Measurements from ENCODE around the gene PRSS33. TPM values are rescaled to one million over a fixed set of nuclear protein-coding genes. Genes with fewer than 3 reads are reported as not detected.

PRSS33 gene
- total and polyA plus RNA-seq, 2 of the 8 experiments (the other 6 are each of a cell fraction or from before 2014, with no cell fraction given), result 0.09 TPM; not detected in 1

DNA sequence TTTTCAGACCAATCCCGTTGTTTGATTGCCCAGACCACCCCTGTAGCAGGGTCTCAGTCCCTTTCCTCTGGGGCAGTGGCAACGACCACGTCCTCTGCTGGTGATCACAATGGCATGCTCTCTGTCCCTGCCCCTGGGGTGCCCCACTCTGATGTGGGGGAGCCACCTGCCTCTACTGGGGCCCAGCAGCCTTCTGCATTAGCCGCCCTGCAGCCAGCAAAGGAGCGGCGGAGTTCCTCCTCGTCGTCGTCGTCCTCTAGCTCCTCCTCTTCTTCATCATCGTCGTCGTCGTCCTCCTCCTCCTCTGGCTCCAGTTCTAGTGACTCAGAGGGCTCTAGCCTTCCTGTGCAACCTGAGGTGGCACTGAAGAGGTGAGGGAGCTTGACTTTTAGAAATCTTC, 19.5 kb downstream of the PRSS33 start:
- WGBS, 2 experiments (ENCODE audit: extremely low coverage in 1 of 2, insufficient coverage in 1 of 2, insufficient read length in 1 of 2, insufficient replicate concordance in 2 of 2, low coverage in 1 of 2, low lambda C conversion rate in 2 of 2, missing lambda C conversion rate in 1 of 2), result 92 to 100% methylated on average over 6 to 14 of the region's 14 CpGs
- Histone ChIP-seq H2AFZ (ENCODE audit: low read length) (no peak overlapping the region), H3K79me2 (ENCODE audit: control insufficient read depth in 1 of 2, insufficient read depth in 2 of 2, low read length in 2 of 2) (peaks cover 4 to 58% of the 10 kb centered on the region in 2 experiments; a peak in 3 of 4 replicates), H3K27me3 (replicated peaks in 1 of 4; ENCODE audit: control insufficient read depth in 3 of 4, extremely low read depth in 1 of 4, insufficient read depth in 3 of 4, low read length in 3 of 4) (no peaks in the 10 kb centered on the region), H3K36me3 (ENCODE audit: control insufficient read depth in 2 of 4, insufficient read depth in 4 of 4, low read length in 3 of 4) (peaks cover 69 to 92% (median 87%) of the 10 kb centered on the region in 4 experiments), H3K23me2 (ENCODE audit: low read depth, low read length) (no peaks in the 10 kb centered on the region), H3K4me3 (ENCODE audit: extremely low read depth in 1 of 4, insufficient read depth in 2 of 4, low read depth in 3 of 4, low read length in 4 of 4) (no peak overlapping the region), H3K79me1 (ENCODE audit: low read depth, low read length) (peaks cover 6% of the 10 kb centered on the region), H2BK120ac (replicated peaks; ENCODE audit: low read depth, low read length) (no peak overlapping the region), H3K9ac (replicated peaks in 1 of 4; ENCODE audit: extremely low read depth in 1 of 4, low read depth in 3 of 4, low read length in 3 of 4) (no peak overlapping the region), H3K4me1 (replicated peaks in 1 of 4; ENCODE audit: control insufficient read depth in 3 of 4, insufficient read depth in 4 of 4, low read length in 3 of 4) (peaks cover 0 to 3% (median under 1%) of the 10 kb centered on the region in 4 experiments; a peak in 3 of 7 replicates), H3K18ac (ENCODE audit: extremely low read depth, low read length) (no peak overlapping the region), H4K5ac (ENCODE audit: insufficient read length, low read depth, low read length) (no peak overlapping the region), H4K8ac (ENCODE audit: extremely low read depth, insufficient read depth, low read length) (0 out of 2 replicates have a peak overlapping the region, but pooled peaks have one; percentile 15), H2BK15ac (ENCODE audit: low read length) (no peak overlapping the region), H4K20me1 (replicated peaks in 1 of 2; ENCODE audit: control insufficient read depth in 1 of 2, insufficient read depth in 2 of 2, low read length in 2 of 2) (peaks cover 29 to 43% of the 10 kb centered on the region in 2 experiments), H3K4ac (replicated peaks; ENCODE audit: insufficient read length, low read depth, low read length) (no peak overlapping the region), H3K23ac (ENCODE audit: insufficient read length) (no peak overlapping the region), H2BK5ac (ENCODE audit: low read depth, low read length) (peak overlapping the region; percentile 68; the same call in 1 of the 2 replicates), H3K27ac (ENCODE audit: low read depth, low read length) (no peak overlapping the region), H2BK12ac (ENCODE audit: low read depth, low read length) (no peak overlapping the region), H3K4me2 (ENCODE audit: insufficient read depth in 1 of 2, low read depth in 2 of 2, low read length in 2 of 2) (no peak overlapping the region), H2AK5ac (ENCODE audit: low read depth, low read length) (no peak overlapping the region), H2BK20ac (ENCODE audit: low read length) (no peak overlapping the region), H3K56ac (replicated peaks; ENCODE audit: insufficient read length, low read depth, low read length) (no peak overlapping the region), H4K91ac (replicated peaks; ENCODE audit: insufficient read length, low read length) (no peak overlapping the region), H3K9me3 (ENCODE audit: insufficient read depth in 2 of 2, low read depth in 1 of 2, low read length in 1 of 2) (peaks cover 0 to 11% of the 10 kb centered on the region in 2 experiments; a peak in 2 of 4 replicates), H3K14ac (ENCODE audit: insufficient read length) (no peak overlapping the region)
- ChIA-PET POLR2A (ENCODE audit: partially characterized antibody) (interaction anchor here (0.6 to 6.9 kb wide), 10 partner anchors 8 to 286 kb away, joined by 3 to 140 read pairs (median 4); partner anchors contain the start of genes ELOB and SRRM2), CTCF (ENCODE audit: partially characterized antibody) (interaction anchor here (0.5 kb wide), 1 partner anchor 214 kb away, joined by 4 read pairs; no protein-coding TSS in a partner anchor)
- no peak for DNase-seq (ENCODE audit: low read depth in 1 of 2, low spot score in 2 of 2)
- no peak for TF ChIP-seq PHF8 (conservative IDR thresholded peaks at IDR 0.05; ENCODE audit: low read depth, low read length)
- TF ChIP-seq, protein P1, sequence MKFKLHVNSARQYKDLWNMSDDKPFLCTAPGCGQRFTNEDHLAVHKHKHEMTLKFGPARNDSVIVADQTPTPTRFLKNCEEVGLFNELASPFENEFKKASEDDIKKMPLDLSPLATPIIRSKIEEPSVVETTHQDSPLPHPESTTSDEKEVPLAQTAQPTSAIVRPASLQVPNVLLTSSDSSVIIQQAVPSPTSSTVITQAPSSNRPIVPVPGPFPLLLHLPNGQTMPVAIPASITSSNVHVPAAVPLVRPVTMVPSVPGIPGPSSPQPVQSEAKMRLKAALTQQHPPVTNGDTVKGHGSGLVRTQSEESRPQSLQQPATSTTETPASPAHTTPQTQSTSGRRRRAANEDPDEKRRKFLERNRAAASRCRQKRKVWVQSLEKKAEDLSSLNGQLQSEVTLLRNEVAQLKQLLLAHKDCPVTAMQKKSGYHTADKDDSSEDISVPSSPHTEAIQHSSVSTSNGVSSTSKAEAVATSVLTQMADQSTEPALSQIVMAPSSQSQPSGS (IDR thresholded peaks at IDR 0.05; ENCODE audit: low read length), result no peak
- no peak for TF ChIP-seq BCL11A (IDR thresholded peaks at IDR 0.05; ENCODE audit: low read depth in 2 of 2, low read length in 2 of 2)
- 0 out of 2 replicates have a peak, but pooled peaks have one; percentile 24 for TF ChIP-seq POLR2AphosphoS5 (IDR thresholded peaks at IDR 0.05; ENCODE audit: low read depth, low read length)
- no peak for TF ChIP-seq RFX5 (IDR thresholded peaks at IDR 0.05; ENCODE audit: borderline replicate concordance, low read depth, low read length)
- no peak for FAIRE-seq
